GM21515 (cell line): Measurements from ENCODE around the gene SYNC.

Source experiments
- ATAC-seq: cut with Tn5 transposase; IDR thresholded peaks from one replicate; pipeline ENCODE4 v1.9.1; 2021; ENCODE audit not compliant: unreplicated experiment

SYNC gene

GRCh38 chr1:32702599-32703478 lies at the start of gene SYNC:
Gene SYNC (minus strand): TSS chr1:32702770. CDS start chr1:32702660, 110 bp downstream.
- ATAC-seq: no peak

GRCh38 chr1:32749771-32750170 lies 47.2 kb upstream of the SYNC start:
- no peak for ATAC-seq

- no peak for ATAC-seq
Measured at GRCh38 chr1:32749332-32749731, 46.8 kb upstream of the SYNC start.

GRCh38 chr1:32748926-32749325 lies 46.4 kb upstream of the SYNC start:
- ATAC-seq: no peak

GRCh38 chr1:32748348-32748747 lies 45.8 kb upstream of the SYNC start:
- ATAC-seq: no peak

GRCh38 chr1:32746130-32746529 lies 43.6 kb upstream of the SYNC start:
- ATAC-seq: no peak

GRCh38 chr1:32744071-32744425 lies 41.5 kb upstream of the SYNC start:
- no peak for ATAC-seq

GRCh38 chr1:32743380-32744070 lies 41.0 kb upstream of the SYNC start:
- ATAC-seq: no peak

GRCh38 chr1:32742956-32743355 lies 40.4 kb upstream of the SYNC start:
- ATAC-seq: no peak

GRCh38 chr1:32742199-32742947 lies 39.8 kb upstream of the SYNC start:
- ATAC-seq: no peak

- no peak for ATAC-seq
Measured at GRCh38 chr1:32741413-32742198, 39.0 kb upstream of the SYNC start.

GRCh38 chr1:32741059-32741412 lies 38.5 kb upstream of the SYNC start:
- ATAC-seq: no peak

- no peak for ATAC-seq
Measured at GRCh38 chr1:32736812-32737791, 34.5 kb upstream of the SYNC start.

GRCh38 chr1:32733582-32734321 lies 31.2 kb upstream of the SYNC start:
- no peak for ATAC-seq

- ATAC-seq: no peak
Measured at GRCh38 chr1:32729254-32730046, 26.9 kb upstream of the SYNC start.

- no peak for ATAC-seq
Measured at GRCh38 chr1:32728413-32729077, 26.0 kb upstream of the SYNC start.

- ATAC-seq: no peak
Measured at GRCh38 chr1:32727876-32728275, 25.3 kb upstream of the SYNC start.

- no peak for ATAC-seq
Measured at GRCh38 chr1:32725615-32725982, 23.0 kb upstream of the SYNC start.
